Caki2 (cell line): ENCODE results near the gene CFAP46. TPM values are rescaled to one million over a fixed set of nuclear protein-coding genes. Genes with fewer than 3 reads are reported as not detected.

Source experiments
- DNase-seq: peaks from one replicate; pipeline ENCODE4 v3.0.0-alpha.2; 2015; ENCODE audit warnings: low read depth
- in situ Hi-C: cut with HindIII; loops from 2 replicates; pipeline ENCODE4 v1.10.0; 2016; ENCODE audit warnings: low sequenced_read_pairs, low pct_unique_long_range_greater_than_20kb, mixed read lengths
- total RNA-seq: library from RNA; depleted of rRNA; stranded (reverse); fragments of >200 nt; shearing (Covaris generic); gene quantifications from 2 replicates; pipeline ENCODE4 v1.2.3, GENCODE V29; 2014; ENCODE audit warnings: low replicate concordance; rRNA removed

Gene CFAP46
- total RNA-seq, 1 experiment from 2014 or later: not detected

GRCh38 chr10:132770061-132771021, 172.0 kb downstream of the CFAP46 start:
- in situ Hi-C loops: no loop called here

GRCh38 chr10:132768346-132769248, 173.8 kb downstream of the CFAP46 start:
- DNase-seq: no peak
- in situ Hi-C loops: no loop called here

More at GRCh38 chr10:132770061-132771021, 172.0 kb downstream of the CFAP46 start:
- no peak for DNase-seq

GRCh38 chr10:132766291-132766690, 176.1 kb downstream of the CFAP46 start:
- no peak for DNase-seq
- in situ Hi-C loops: no loop called here

- no peak for DNase-seq
- in situ Hi-C loops: no loop called here
These were observed 176.9 kb downstream of the CFAP46 start for GRCh38 chr10:132765435-132765834.

- no peak for DNase-seq
- in situ Hi-C loops: no loop called here
These were observed 178.3 kb downstream of the CFAP46 start for GRCh38 chr10:132764108-132764507.

- DNase-seq: no peak
- in situ Hi-C loops: no loop called here
These were observed 178.8 kb downstream of the CFAP46 start for GRCh38 chr10:132763545-132763944.

- no peak for DNase-seq
- in situ Hi-C loops: no loop called here
These were observed 180.1 kb downstream of the CFAP46 start for GRCh38 chr10:132762267-132762666.

- in situ Hi-C loops: no loop called here
These were observed 180.8 kb downstream of the CFAP46 start for GRCh38 chr10:132761395-132762060.

GRCh38 chr10:132758865-132759264, 183.5 kb downstream of the CFAP46 start:
- in situ Hi-C loops: no loop called here
- DNase-seq: no peak

More at GRCh38 chr10:132761395-132762060, 180.8 kb downstream of the CFAP46 start:
- DNase-seq: no peak

Other genes starting within 250 kb of the CFAP46 start
- not detected in 2 replicates for gene NKX6-2, start 156.4 kb downstream of the CFAP46 start, total RNA-seq
- gene ADGRA1, start 145.4 kb upstream of the CFAP46 start, total RNA-seq: not detected in 2 replicates
- 0.90 and 1.1 TPM in 2 replicates for gene KNDC1, start 217.6 kb upstream of the CFAP46 start, total RNA-seq